Effector memory CD4-positive, alpha-beta T cell (primary cell): ENCODE data around the gene CHST11.

Experiments used
- DNase-seq, 3 donors: peaks; one replicate each; pipeline ENCODE4 v3.0.0-alpha.2; 2020
- H3K27ac ChIP-seq: 2 replicates; pipeline ENCODE4 v1.7.0; 2013; ENCODE audit warnings: mild to moderate bottlenecking, low read length, moderate library complexity; ENCODE audit not compliant: insufficient read depth, poor library complexity, severe bottlenecking
- H3K27me3 ChIP-seq: replicated peaks from 2 replicates; pipeline ENCODE4 v1.7.0; 2013; ENCODE audit warnings: mild to moderate bottlenecking, low read length; ENCODE audit not compliant: insufficient read depth, control insufficient read depth, poor library complexity, severe bottlenecking
- H3K36me3 ChIP-seq: 2 replicates; pipeline ENCODE4 v1.7.0; 2013; ENCODE audit warnings: mild to moderate bottlenecking, low read length, moderate library complexity; ENCODE audit not compliant: control insufficient read depth, insufficient read depth
- H3K4me1 ChIP-seq: 2 replicates; pipeline ENCODE4 v1.7.0; 2013; ENCODE audit warnings: low read length, mild to moderate bottlenecking; ENCODE audit not compliant: control insufficient read depth, insufficient read depth, poor library complexity, severe bottlenecking
- H3K4me3 ChIP-seq: 2 replicates; pipeline ENCODE4 v1.7.0; 2013; ENCODE audit warnings: low read length, low read depth, mild to moderate bottlenecking; ENCODE audit not compliant: insufficient read depth, poor library complexity, severe bottlenecking
- H3K9me3 ChIP-seq: 2 replicates; pipeline ENCODE4 v1.7.0; 2013; ENCODE audit warnings: mild to moderate bottlenecking, low read length, moderate library complexity; ENCODE audit not compliant: control insufficient read depth

Gene CHST11

GRCh38 chr12:104529130-104529874, 72.6 kb downstream of the CHST11 start:
- H3K4me1 ChIP-seq = no peaks in the 10 kb centered on the region
- H3K9me3 ChIP-seq = no peaks in the 10 kb centered on the region
- peaks cover 3% of the 10 kb centered on the region for H3K36me3 ChIP-seq
- H3K27ac ChIP-seq = no peak overlapping the region
- no peaks in the 10 kb centered on the region for H3K27me3 ChIP-seq
- DNase-seq = no peak
- H3K4me3 ChIP-seq = no peak overlapping the region

GRCh38 chr12:104532636-104533035, 75.9 kb downstream of the CHST11 start:
- Histone ChIP-seq H3K27ac (no peak overlapping the region), H3K27me3 (no peaks in the 10 kb centered on the region), H3K36me3 (peaks cover 3% of the 10 kb centered on the region), H3K4me1 (no peaks in the 10 kb centered on the region), H3K4me3 (no peak overlapping the region), H3K9me3 (no peaks in the 10 kb centered on the region)
- no peak for DNase-seq

- H3K36me3 ChIP-seq = peaks cover 3% of the 10 kb centered on the region
- no peaks in the 10 kb centered on the region for H3K4me1 ChIP-seq
- no peak overlapping the region for H3K27ac ChIP-seq
- no peak for DNase-seq
- no peak overlapping the region for H3K4me3 ChIP-seq
- no peaks in the 10 kb centered on the region for H3K9me3 ChIP-seq
- H3K27me3 ChIP-seq = no peaks in the 10 kb centered on the region
Measured at GRCh38 chr12:104533134-104533533, 76.4 kb downstream of the CHST11 start.

- Histone ChIP-seq H3K4me1 (no peaks in the 10 kb centered on the region), H3K27ac (no peak overlapping the region), H3K36me3 (no peaks in the 10 kb centered on the region), H3K9me3 (no peaks in the 10 kb centered on the region), H3K4me3 (no peak overlapping the region), H3K27me3 (no peaks in the 10 kb centered on the region)
- DNase-seq = no peak
Measured at GRCh38 chr12:104534162-104534856, 77.6 kb downstream of the CHST11 start.

- H3K4me1 ChIP-seq = no peaks in the 10 kb centered on the region
- H3K27me3 ChIP-seq = no peaks in the 10 kb centered on the region
- no peaks in the 10 kb centered on the region for H3K9me3 ChIP-seq
- no peak for DNase-seq
- no peak overlapping the region for H3K27ac ChIP-seq
- no peaks in the 10 kb centered on the region for H3K36me3 ChIP-seq
- no peak overlapping the region for H3K4me3 ChIP-seq
Measured at GRCh38 chr12:104534857-104535248, 78.1 kb downstream of the CHST11 start.

GRCh38 chr12:104535369-104535768, 78.6 kb downstream of the CHST11 start:
- no peak for DNase-seq

GRCh38 chr12:104536841-104537240, 80.1 kb downstream of the CHST11 start:
- Histone ChIP-seq H3K4me1 (no peaks in the 10 kb centered on the region), H3K9me3 (no peaks in the 10 kb centered on the region), H3K27me3 (no peaks in the 10 kb centered on the region), H3K4me3 (no peak overlapping the region), H3K27ac (no peak overlapping the region), H3K36me3 (no peaks in the 10 kb centered on the region)
- DNase-seq = no peak

More at GRCh38 chr12:104535369-104535768, 78.6 kb downstream of the CHST11 start:
- H3K36me3 ChIP-seq = no peaks in the 10 kb centered on the region
- no peaks in the 10 kb centered on the region for H3K9me3 ChIP-seq
- H3K27me3 ChIP-seq = no peaks in the 10 kb centered on the region
- no peak overlapping the region for H3K4me3 ChIP-seq
- no peaks in the 10 kb centered on the region for H3K4me1 ChIP-seq
- no peak overlapping the region for H3K27ac ChIP-seq

GRCh38 chr12:104538056-104538455, 81.3 kb downstream of the CHST11 start:
- Histone ChIP-seq H3K4me1 (no peaks in the 10 kb centered on the region), H3K4me3 (no peak overlapping the region), H3K36me3 (no peaks in the 10 kb centered on the region), H3K27ac (no peak overlapping the region), H3K9me3 (no peaks in the 10 kb centered on the region), H3K27me3 (no peaks in the 10 kb centered on the region)
- no peak for DNase-seq

- H3K36me3 ChIP-seq = no peaks in the 10 kb centered on the region
- no peaks in the 10 kb centered on the region for H3K4me1 ChIP-seq
- no peak overlapping the region for H3K27ac ChIP-seq
- DNase-seq = no peak
- H3K4me3 ChIP-seq = no peak overlapping the region
- H3K9me3 ChIP-seq = no peaks in the 10 kb centered on the region
- H3K27me3 ChIP-seq = no peaks in the 10 kb centered on the region
Measured at GRCh38 chr12:104538891-104539462, 82.2 kb downstream of the CHST11 start.

GRCh38 chr12:104544836-104545235, 88.1 kb downstream of the CHST11 start:
- Histone ChIP-seq H3K4me1 (peaks cover 4% of the 10 kb centered on the region), H3K36me3 (no peaks in the 10 kb centered on the region), H3K27me3 (no peaks in the 10 kb centered on the region), H3K9me3 (no peaks in the 10 kb centered on the region), H3K4me3 (no peak overlapping the region), H3K27ac (no peak overlapping the region)
- DNase-seq = no peak
